SIG-M5 treated with dmso at 0.1 percent for 504 hours (cell line): ENCODE data around the gene TNFAIP8.

Source experiments
- DNase-seq: peaks from one replicate; lab custom pipeline; 2025; ENCODE audit not compliant: unreplicated experiment; lab: John Stamatoyannopoulos, UW

Gene TNFAIP8

GRCh38 chr5:119365847-119366539, 10.2 kb downstream of the TNFAIP8 start:
- no peak for DNase-seq

- DNase-seq: no peak
Measured at GRCh38 chr5:119366540-119366881, 10.7 kb downstream of the TNFAIP8 start.

GRCh38 chr5:119367502-119368237, 11.9 kb downstream of the TNFAIP8 start:
- no peak for DNase-seq

GRCh38 chr5:119368238-119368630, 12.4 kb downstream of the TNFAIP8 start:
- DNase-seq: no peak

- DNase-seq: no peak
Measured at GRCh38 chr5:119370486-119370885, 14.7 kb downstream of the TNFAIP8 start.

- no peak for DNase-seq
Measured at GRCh38 chr5:119371146-119371545, 15.3 kb downstream of the TNFAIP8 start.

- no peak for DNase-seq
Measured at GRCh38 chr5:119373449-119373858, 17.6 kb downstream of the TNFAIP8 start.

GRCh38 chr5:119374901-119375300, 19.1 kb downstream of the TNFAIP8 start:
- no peak for DNase-seq

GRCh38 chr5:119377066-119377465, 21.2 kb downstream of the TNFAIP8 start:
- no peak for DNase-seq

- DNase-seq: no peak
Measured at GRCh38 chr5:119378075-119378700, 22.4 kb downstream of the TNFAIP8 start.

GRCh38 chr5:119379096-119379495, 23.3 kb downstream of the TNFAIP8 start:
- DNase-seq: no peak

- no peak for DNase-seq
Measured at GRCh38 chr5:119379942-119380547, 24.2 kb downstream of the TNFAIP8 start.

- DNase-seq: no peak
Measured at GRCh38 chr5:119382169-119382568, 26.4 kb downstream of the TNFAIP8 start.

GRCh38 chr5:119383008-119383407, 27.2 kb downstream of the TNFAIP8 start:
- no peak for DNase-seq

- no peak for DNase-seq
Measured at GRCh38 chr5:119385136-119385535, 29.3 kb downstream of the TNFAIP8 start.

- DNase-seq: no peak
Measured at GRCh38 chr5:119385536-119386128, 29.8 kb downstream of the TNFAIP8 start.

GRCh38 chr5:119386596-119387344, 31.0 kb downstream of the TNFAIP8 start:
- DNase-seq: no peak

GRCh38 chr5:119387945-119388618, 32.3 kb downstream of the TNFAIP8 start:
- no peak for DNase-seq

- no peak for DNase-seq
Measured at GRCh38 chr5:119388619-119389190, 32.9 kb downstream of the TNFAIP8 start.
